Right ventricle myocardium superior (tissue), 1 donor: ENCODE measurements around the gene COBLL1. TPM values are rescaled to one million over a fixed set of nuclear protein-coding genes. Genes with fewer than 3 reads are reported as not detected.
A peak's percentile ranks its signal among the peaks of the same experiment; 100 is the strongest.

ENCODE experiments used
- ATAC-seq: fragments of 200-7000 bp; cut with Tn5 transposase; one replicate; pipeline ENCODE4 v1.9.1; 2020; ENCODE audit warnings: mild to moderate bottlenecking; ENCODE audit not compliant: poor library complexity
- DNase-seq: peaks from one replicate; pipeline ENCODE4 v3.0.0-alpha.2; 2020
- intact Hi-C: fragments of 100-400 bp; cut with DNase I; formaldehyde crosslinking; loops from one replicate; pipeline ENCODE4 v1.11.2; 2022
- total RNA-seq: library from RNA; stranded (reverse); fragmentation: NEBNext Ultra II Directional; extraction: Animal tissue kit (Norgen Biotek cat#: 25700); gene quantifications from one replicate; pipeline ENCODE4 v1.2.1, GENCODE V29; 2021
- donor health status: DM: no; HTN: yes; CAD: no; lungs with severe emphysema.

The COBLL1 gene
- total RNA-seq, 1 donor from 2014 or later = 12.1 TPM

- intact Hi-C loops = no loop called here
- no peak for ATAC-seq
Observed at GRCh38 chr2:164835302-164835701, 6.3 kb downstream of the COBLL1 start.

GRCh38 chr2:164831887-164832286, 9.7 kb downstream of the COBLL1 start:
- no peak for DNase-seq
- intact Hi-C loops = no loop called here
- peak; percentile 10 for ATAC-seq

More at GRCh38 chr2:164835302-164835701, 6.3 kb downstream of the COBLL1 start:
- DNase-seq = no peak

- intact Hi-C loops = no loop called here
Observed at GRCh38 chr2:164831180-164831579, 10.4 kb downstream of the COBLL1 start.

GRCh38 chr2:164826293-164827243, 15.1 kb downstream of the COBLL1 start:
- DNase-seq = peak; percentile 58
- ATAC-seq = peak; percentile 96
- intact Hi-C loops = no loop called here

More at GRCh38 chr2:164831180-164831579, 10.4 kb downstream of the COBLL1 start:
- no peak for ATAC-seq
- no peak for DNase-seq

- no peak for ATAC-seq
- DNase-seq = no peak
- intact Hi-C loops = no loop called here
Observed at GRCh38 chr2:164824872-164825271, 16.8 kb downstream of the COBLL1 start.

GRCh38 chr2:164823126-164823525, 18.5 kb downstream of the COBLL1 start:
- DNase-seq (no peak), ATAC-seq (no peak)
- intact Hi-C loops = no loop called here

- intact Hi-C loops = no loop called here
- no peak for ATAC-seq
- DNase-seq = no peak
Observed at GRCh38 chr2:164821338-164821737, 20.3 kb downstream of the COBLL1 start.

GRCh38 chr2:164818149-164819136, 23.2 kb downstream of the COBLL1 start:
- no peak for ATAC-seq
- no peak for DNase-seq
- intact Hi-C loops = no loop called here

GRCh38 chr2:164816900-164817299, 24.7 kb downstream of the COBLL1 start:
- DNase-seq (no peak), ATAC-seq (no peak)

GRCh38 chr2:164816046-164816445, 25.6 kb downstream of the COBLL1 start:
- peak; percentile 15 for ATAC-seq
- no peak for DNase-seq
- intact Hi-C loops = no loop called here

More at GRCh38 chr2:164816900-164817299, 24.7 kb downstream of the COBLL1 start:
- intact Hi-C loops = no loop called here

GRCh38 chr2:164815071-164815793, 26.4 kb downstream of the COBLL1 start:
- intact Hi-C loops = no loop called here
- ATAC-seq (no peak), DNase-seq (no peak)

GRCh38 chr2:164813535-164813934, 28.1 kb downstream of the COBLL1 start:
- no peak for ATAC-seq
- DNase-seq = no peak
- intact Hi-C loops = no loop called here

GRCh38 chr2:164812378-164812777, 29.2 kb downstream of the COBLL1 start:
- intact Hi-C loops = no loop called here
- ATAC-seq (peak; percentile 56), DNase-seq (no peak)

GRCh38 chr2:164811819-164812218, 29.8 kb downstream of the COBLL1 start:
- no peak for DNase-seq
- no peak for ATAC-seq
- intact Hi-C loops = no loop called here

GRCh38 chr2:164810843-164811242, 30.8 kb downstream of the COBLL1 start:
- DNase-seq = no peak
- intact Hi-C loops = no loop called here
- peak; percentile 51 for ATAC-seq

- DNase-seq (no peak), ATAC-seq (no peak)
- intact Hi-C loops = no loop called here
Observed at GRCh38 chr2:164808776-164809175, 32.8 kb downstream of the COBLL1 start.

GRCh38 chr2:164803776-164804466, 37.7 kb downstream of the COBLL1 start:
- ATAC-seq = no peak
- DNase-seq = no peak
- intact Hi-C loops = no loop called here

- ATAC-seq = no peak
- intact Hi-C loops = no loop called here
- no peak for DNase-seq
Observed at GRCh38 chr2:164802095-164802707, 39.4 kb downstream of the COBLL1 start.
